ENCODE results near the gene KCNJ9. TPM values are rescaled to one million over a fixed set of nuclear protein-coding genes. Genes with fewer than 3 reads are reported as not detected.
A peak's percentile ranks its signal among the peaks of the same experiment; 100 is the strongest.
"Not testable (repeated sequence)": the region's sequence is repeated elsewhere in the genome, so short reads cannot be mapped to it uniquely, and the experiment has no call there.

Gene KCNJ9
- total RNA-seq, 6 experiments from 2014 or later, result not detected

DNA sequence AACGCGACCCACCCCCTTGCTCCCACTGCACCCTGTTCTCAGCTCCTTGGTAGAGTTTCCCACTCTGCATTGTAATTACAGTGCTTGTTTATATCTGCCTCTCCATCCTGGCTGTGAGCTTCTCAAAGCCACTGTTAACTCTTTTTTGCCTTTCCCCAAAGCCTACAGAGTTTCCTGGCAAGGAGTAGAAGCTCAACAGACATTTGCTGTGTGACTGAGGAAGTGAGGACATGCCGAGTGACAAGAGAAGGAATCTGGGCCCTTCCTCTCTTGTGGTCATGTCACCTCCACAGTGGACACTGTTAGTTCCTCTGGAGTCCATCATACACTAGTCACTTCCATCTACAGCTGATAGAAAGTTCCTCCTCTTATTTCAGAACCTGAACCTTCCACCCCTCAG, 23.1 kb downstream of the KCNJ9 start:
- ATAC-seq, result no peak
- no peak for TF ChIP-seq POLR2A (IDR thresholded peaks at IDR 0.05)
- WGBS (ENCODE audit: insufficient coverage, low coverage, low lambda C conversion rate, missing lambda C conversion rate), result 71% methylated on average over 3 of the region's 3 CpGs
- H3K27ac ChIP-seq, result no peak overlapping the region
- no peaks in the 10 kb centered on the region for H3K9me3 ChIP-seq
- no peaks in the 10 kb centered on the region for H3K36me3 ChIP-seq
- DNase-seq, result no peak
- peaks cover 0 to 13% (median 0%) of the 10 kb centered on the region in 4 donors for H3K4me1 ChIP-seq
- H3K4me3 ChIP-seq, result no peak overlapping the region
- intact Hi-C loops (cut with DNase I), result loop anchor here (10.0 kb wide), 1 partner anchor 270 kb away; no protein-coding TSS in a partner anchor
- H3K27me3 ChIP-seq, result no peaks in the 10 kb centered on the region

DNA sequence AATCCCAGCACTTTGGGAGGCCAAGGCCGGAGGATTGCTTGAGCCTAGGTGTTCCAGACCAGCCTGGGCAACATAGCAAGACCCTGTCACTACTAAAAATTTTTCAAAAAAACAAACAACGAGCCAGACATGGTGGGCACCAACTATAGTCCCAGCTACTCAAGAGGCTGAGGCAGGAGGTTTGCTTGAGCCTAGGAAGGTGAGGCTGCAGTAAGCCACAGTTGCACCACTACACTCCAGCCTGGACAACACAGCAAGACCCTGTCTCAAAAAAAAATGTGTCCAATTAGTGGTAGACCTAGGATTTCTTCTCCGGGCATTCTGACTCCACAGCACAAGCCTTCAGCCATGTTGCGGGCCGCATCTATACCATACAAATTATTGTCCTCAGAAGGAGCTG, 23.8 kb downstream of the KCNJ9 start:
- no peak for DNase-seq
- H3K27me3 ChIP-seq, result no peaks in the 10 kb centered on the region
- H3K27ac ChIP-seq, result no peak overlapping the region
- H3K9me3 ChIP-seq, result no peaks in the 10 kb centered on the region
- H3K4me1 ChIP-seq, result peaks cover 0 to 13% (median 0%) of the 10 kb centered on the region in 4 donors
- no peak for TF ChIP-seq POLR2A (IDR thresholded peaks at IDR 0.05)
- TF ChIP-seq, protein P1, sequence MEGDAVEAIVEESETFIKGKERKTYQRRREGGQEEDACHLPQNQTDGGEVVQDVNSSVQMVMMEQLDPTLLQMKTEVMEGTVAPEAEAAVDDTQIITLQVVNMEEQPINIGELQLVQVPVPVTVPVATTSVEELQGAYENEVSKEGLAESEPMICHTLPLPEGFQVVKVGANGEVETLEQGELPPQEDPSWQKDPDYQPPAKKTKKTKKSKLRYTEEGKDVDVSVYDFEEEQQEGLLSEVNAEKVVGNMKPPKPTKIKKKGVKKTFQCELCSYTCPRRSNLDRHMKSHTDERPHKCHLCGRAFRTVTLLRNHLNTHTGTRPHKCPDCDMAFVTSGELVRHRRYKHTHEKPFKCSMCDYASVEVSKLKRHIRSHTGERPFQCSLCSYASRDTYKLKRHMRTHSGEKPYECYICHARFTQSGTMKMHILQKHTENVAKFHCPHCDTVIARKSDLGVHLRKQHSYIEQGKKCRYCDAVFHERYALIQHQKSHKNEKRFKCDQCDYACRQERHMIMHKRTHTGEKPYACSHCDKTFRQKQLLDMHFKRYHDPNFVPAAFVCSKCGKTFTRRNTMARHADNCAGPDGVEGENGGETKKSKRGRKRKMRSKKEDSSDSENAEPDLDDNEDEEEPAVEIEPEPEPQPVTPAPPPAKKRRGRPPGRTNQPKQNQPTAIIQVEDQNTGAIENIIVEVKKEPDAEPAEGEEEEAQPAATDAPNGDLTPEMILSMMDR (IDR thresholded peaks at IDR 0.05), result no peak
- no peak overlapping the region for H3K4me3 ChIP-seq
- intact Hi-C loops (cut with DNase I), result loop anchor here (10.0 kb wide), 1 partner anchor 270 kb away; no protein-coding TSS in a partner anchor
- no peaks in the 10 kb centered on the region for H3K36me3 ChIP-seq
- no peak for ATAC-seq
- 86% methylated on average over 5 of the region's 5 CpGs for WGBS (ENCODE audit: insufficient coverage, low coverage, low lambda C conversion rate, missing lambda C conversion rate)

DNA sequence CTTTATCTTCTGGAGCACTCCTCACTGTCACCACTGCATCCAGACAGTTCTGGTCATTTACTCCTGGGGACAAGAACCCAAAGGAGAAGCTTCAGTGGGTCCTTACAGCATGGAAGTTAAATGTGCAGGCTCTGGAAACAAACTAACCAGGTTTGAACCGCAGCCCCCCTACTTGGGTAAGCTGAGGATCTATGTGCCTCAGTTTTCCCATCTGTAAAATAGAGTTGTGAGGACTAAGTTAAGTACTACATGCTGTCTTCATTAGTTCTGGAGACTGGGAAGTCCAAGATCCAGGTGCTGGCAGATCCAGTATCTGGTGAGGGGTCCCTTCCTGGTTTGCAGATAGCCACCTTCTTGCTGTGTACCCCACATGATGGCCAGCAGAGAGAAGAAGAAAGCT, 26.2 kb downstream of the KCNJ9 start:
- no peaks in the 10 kb centered on the region for H3K4me1 ChIP-seq
- no peaks in the 10 kb centered on the region for H3K36me3 ChIP-seq
- no peaks in the 10 kb centered on the region for H3K27me3 ChIP-seq
- no peaks in the 10 kb centered on the region for H3K9me3 ChIP-seq
- TF ChIP-seq, protein P1 (IDR thresholded peaks at IDR 0.05), result no peak
- TF ChIP-seq POLR2A (IDR thresholded peaks at IDR 0.05), result no peak
- intact Hi-C loops (cut with DNase I), result loop anchor here (10.0 kb wide), 1 partner anchor 267 kb away; no protein-coding TSS in a partner anchor
- no peak overlapping the region for H3K4me3 ChIP-seq
- ATAC-seq (no peak), DNase-seq (no peak)
- no CpG with 5 or more reads among the region's 1 CpG for WGBS (ENCODE audit: insufficient coverage, low coverage, low lambda C conversion rate, missing lambda C conversion rate)
- H3K27ac ChIP-seq, result no peak overlapping the region

DNA sequence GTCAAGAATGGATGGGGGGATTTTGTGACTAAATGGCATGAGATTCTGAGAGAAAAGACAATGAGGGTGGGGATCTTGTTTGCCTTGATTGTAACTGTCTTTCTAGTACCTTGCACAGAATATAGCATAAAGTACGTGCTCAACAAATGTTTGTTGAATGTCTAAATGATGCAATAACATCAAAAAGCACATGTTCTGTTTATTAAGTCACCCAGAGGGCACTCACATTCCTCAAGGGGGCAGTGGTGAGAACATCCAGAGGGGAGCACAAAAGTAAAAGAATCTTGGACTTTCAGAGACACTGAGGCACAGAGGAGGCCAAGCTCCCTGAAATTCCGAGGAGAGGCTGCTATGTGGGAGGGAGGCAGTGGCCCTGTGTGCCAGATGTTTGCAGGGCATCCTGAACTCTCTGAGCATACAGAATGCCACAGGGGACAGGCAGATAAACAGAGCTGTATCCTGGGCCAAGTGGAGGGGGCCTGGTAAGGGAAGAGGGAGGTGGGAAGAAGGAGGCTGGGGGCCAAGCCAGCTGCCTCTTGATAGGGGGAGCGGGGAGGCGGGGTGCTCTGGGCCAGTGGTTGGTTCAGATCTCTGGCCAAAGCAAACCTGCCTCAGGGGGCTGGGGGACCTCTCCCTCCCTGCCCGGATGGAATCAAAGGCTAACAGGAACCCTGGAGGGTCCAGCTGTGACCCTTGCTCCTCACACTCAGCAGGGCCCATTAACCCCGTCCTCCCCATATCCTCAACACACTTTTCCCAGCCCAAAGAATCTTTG, 27.7 kb downstream of the KCNJ9 start:
- intact Hi-C loops (cut with DNase I), result loop anchor here (10.0 kb wide), 1 partner anchor 266 kb away; no protein-coding TSS in a partner anchor
- no peaks in the 10 kb centered on the region for H3K27me3 ChIP-seq
- TF ChIP-seq, protein P1 (IDR thresholded peaks at IDR 0.05), result peak; percentile 32 to 49 (median 38)
- TF ChIP-seq POLR2A (IDR thresholded peaks at IDR 0.05), result no peak
- ATAC-seq (peak; percentile 8 to 64 (median 53)), DNase-seq (no peak)
- no peaks in the 10 kb centered on the region for H3K9me3 ChIP-seq
- WGBS (ENCODE audit: insufficient coverage, low coverage, low lambda C conversion rate, missing lambda C conversion rate), result 29% methylated on average over 5 of the region's 6 CpGs
- no peaks in the 10 kb centered on the region for H3K4me1 ChIP-seq
- H3K36me3 ChIP-seq, result no peaks in the 10 kb centered on the region
- H3K4me3 ChIP-seq, result no peak overlapping the region
- no peak overlapping the region for H3K27ac ChIP-seq

DNA sequence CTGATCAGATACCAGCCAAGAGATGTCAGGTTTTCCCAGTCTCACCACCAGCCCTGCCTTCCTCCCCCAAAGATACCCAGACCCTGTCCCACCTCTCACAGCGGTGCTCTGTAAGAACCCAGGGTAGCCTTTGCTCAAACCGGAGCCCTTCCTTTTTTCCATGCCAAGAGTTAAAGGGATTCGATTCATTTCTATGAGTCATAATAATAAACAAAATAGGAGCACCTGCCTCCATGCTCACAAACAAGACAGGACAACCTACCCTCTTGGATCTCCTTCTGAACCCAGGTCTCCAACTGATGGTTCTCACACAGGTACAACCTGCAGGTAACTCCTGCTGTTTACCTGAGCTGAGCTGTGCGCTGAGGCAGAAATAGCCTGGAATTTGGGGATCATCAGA, 28.3 kb downstream of the KCNJ9 start:
- ATAC-seq (peak in 1 of 4 donors; percentile 42), DNase-seq (no peak)
- H3K36me3 ChIP-seq, result no peaks in the 10 kb centered on the region
- intact Hi-C loops (cut with DNase I), result loop anchor here (10.0 kb wide), 2 partner anchors 65 to 265 kb away; no protein-coding TSS in a partner anchor
- no peaks in the 10 kb centered on the region for H3K27me3 ChIP-seq
- H3K4me3 ChIP-seq, result no peak overlapping the region
- no peak for TF ChIP-seq POLR2A (IDR thresholded peaks at IDR 0.05)
- TF ChIP-seq, protein P1 (IDR thresholded peaks at IDR 0.05), result no peak
- no peaks in the 10 kb centered on the region for H3K4me1 ChIP-seq
- H3K27ac ChIP-seq, result no peak overlapping the region
- no peaks in the 10 kb centered on the region for H3K9me3 ChIP-seq
- 49% methylated on average over 4 of the region's 4 CpGs for WGBS (ENCODE audit: insufficient coverage, low coverage, low lambda C conversion rate, missing lambda C conversion rate)

DNA sequence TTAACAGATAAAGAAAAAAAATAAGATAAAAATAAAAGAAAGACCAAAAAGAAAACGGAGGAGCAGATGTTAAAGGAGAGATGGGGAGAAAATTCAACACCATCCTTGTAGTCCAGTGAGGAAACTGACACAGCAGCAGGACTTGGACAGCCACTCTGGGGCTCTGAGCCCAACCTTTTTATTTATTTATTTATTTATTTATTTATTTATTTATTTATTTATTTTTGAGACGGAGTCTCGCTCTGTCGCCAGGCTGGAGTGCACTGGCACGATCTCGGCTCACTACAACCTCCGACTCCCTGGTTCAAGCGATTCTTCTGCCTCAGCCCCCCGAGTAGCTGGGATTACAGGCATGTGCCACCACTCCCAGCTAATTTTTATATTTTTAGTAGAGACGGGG, 30.1 kb downstream of the KCNJ9 start:
- not testable (repeated sequence) for H3K4me1 ChIP-seq, DNase-seq, H3K9me3 ChIP-seq, H3K27ac ChIP-seq, H3K4me3 ChIP-seq, H3K36me3 ChIP-seq, H3K27me3 ChIP-seq, ATAC-seq
- 83% methylated on average over 10 of the region's 10 CpGs for WGBS (ENCODE audit: insufficient coverage, low coverage, low lambda C conversion rate, missing lambda C conversion rate)
- intact Hi-C loops (cut with DNase I), result loop anchor here in 1 of 2 donors (10.0 kb wide), 1 partner anchor 63 kb away; no protein-coding TSS in a partner anchor

Data from right lobe of liver (tissue), 6 donors.